Epithelial cell of esophagus (primary cell): Measurements from ENCODE around the gene PIP5K1B.

Experiments used
- DNase-seq: peaks from one replicate; pipeline ENCODE4 v3.0.0; 2010; ENCODE audit warnings: low read depth
- H3K4me3 ChIP-seq: 2 replicates; pipeline ENCODE4 v1.5.1; 2011; ENCODE audit warnings: mild to moderate bottlenecking, low read length, control low read depth
- CTCF ChIP-seq: IDR thresholded peaks from 2 replicates; pipeline ENCODE4 v1.5.1; 2011; ENCODE audit warnings: low read depth, mild to moderate bottlenecking, low read length, control low read depth, inconsistent platforms; ENCODE audit not compliant: insufficient read depth; ENCODE audit errors: missing control alignments

PIP5K1B gene

GRCh38 chr9:68919661-68920060 is 214.6 kb downstream of the PIP5K1B start:
- no peak overlapping the region for H3K4me3 ChIP-seq
- no peak for DNase-seq
- TF ChIP-seq CTCF, result no peak

- H3K4me3 ChIP-seq, result no peak overlapping the region
- no peak for DNase-seq
- no peak for TF ChIP-seq CTCF
Observed at GRCh38 chr9:68920921-68921320, 215.9 kb downstream of the PIP5K1B start.

- H3K4me3 ChIP-seq, result no peak overlapping the region
- DNase-seq, result no peak
- no peak for TF ChIP-seq CTCF
Observed at GRCh38 chr9:68923480-68923879, 218.4 kb downstream of the PIP5K1B start.

- no peak overlapping the region for H3K4me3 ChIP-seq
- TF ChIP-seq CTCF, result no peak
- no peak for DNase-seq
Observed at GRCh38 chr9:68925175-68925574, 220.1 kb downstream of the PIP5K1B start.

- no peak for DNase-seq
- TF ChIP-seq CTCF, result no peak
Observed at GRCh38 chr9:68927165-68927564, 222.1 kb downstream of the PIP5K1B start.

GRCh38 chr9:68931821-68932220 is 226.8 kb downstream of the PIP5K1B start:
- no peak for DNase-seq
- TF ChIP-seq CTCF, result no peak
- no peak overlapping the region for H3K4me3 ChIP-seq

More at GRCh38 chr9:68927165-68927564, 222.1 kb downstream of the PIP5K1B start:
- H3K4me3 ChIP-seq, result no peak overlapping the region

- no peak overlapping the region for H3K4me3 ChIP-seq
- TF ChIP-seq CTCF, result no peak
- DNase-seq, result no peak
Observed at GRCh38 chr9:68932458-68932857, 227.4 kb downstream of the PIP5K1B start.
